ENCODE measurements around the gene DEFB113.
"Not testable (repeated sequence)": the region's sequence is repeated elsewhere in the genome, so short reads cannot be mapped to it uniquely, and the experiment has no call there.

Gene DEFB113, protein sequence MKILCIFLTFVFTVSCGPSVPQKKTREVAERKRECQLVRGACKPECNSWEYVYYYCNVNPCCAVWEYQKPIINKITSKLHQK

GRCh38 chr6:49969605-49970004 is at the start of gene DEFB113:
TSS of gene DEFB113 (minus strand) at chr6:49969625. CDS start at chr6:49969625, 0 bp downstream.
- no peak for DNase-seq (ENCODE audit: low read depth in 3 of 3)

DNA sequence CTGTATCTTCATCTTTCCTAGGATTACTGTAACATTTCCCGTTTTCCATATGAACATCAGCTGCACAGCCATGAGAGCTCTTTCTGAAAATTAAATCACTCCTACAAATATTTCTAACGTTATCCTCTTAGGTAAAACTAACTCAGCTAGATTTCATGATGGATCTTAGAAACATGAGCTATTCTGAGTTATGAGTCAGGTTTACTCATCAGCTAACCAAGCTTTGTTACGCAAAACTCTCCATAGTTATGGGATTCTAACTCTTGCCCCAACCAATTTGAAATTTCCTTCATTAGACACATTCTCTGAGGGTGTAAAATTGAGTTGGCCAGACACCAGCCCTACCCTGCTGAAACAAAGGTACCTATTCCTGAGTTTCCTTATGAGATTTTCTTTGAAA is 38.4 kb upstream of the DEFB113 start:
- no peak for DNase-seq (ENCODE audit: low read depth in 3 of 3)

DNA sequence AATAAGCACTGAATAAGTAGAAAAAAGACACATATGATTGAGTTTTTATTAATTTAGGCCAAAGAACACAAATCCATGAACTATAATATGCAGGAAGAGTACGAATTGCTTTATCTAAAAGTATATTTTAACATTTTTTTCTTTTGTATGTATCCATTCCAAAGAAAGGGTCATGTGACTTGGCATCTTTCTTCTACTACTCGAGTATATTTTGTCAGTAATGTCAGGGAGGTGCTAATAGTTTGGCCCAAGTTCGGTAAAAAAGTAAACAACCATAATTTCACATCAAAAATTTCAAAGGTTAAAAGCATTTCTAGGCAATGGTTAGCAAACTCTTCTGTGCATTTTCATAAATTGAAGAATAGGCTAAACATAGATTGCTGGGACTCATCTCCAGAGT is 33.7 kb upstream of the DEFB113 start:
- no peak for DNase-seq (ENCODE audit: low read depth in 3 of 3)

- DNase-seq (ENCODE audit: low read depth in 3 of 3) = no peak
Observed at GRCh38 chr6:49995278-49995677, 25.9 kb upstream of the DEFB113 start.

DNA sequence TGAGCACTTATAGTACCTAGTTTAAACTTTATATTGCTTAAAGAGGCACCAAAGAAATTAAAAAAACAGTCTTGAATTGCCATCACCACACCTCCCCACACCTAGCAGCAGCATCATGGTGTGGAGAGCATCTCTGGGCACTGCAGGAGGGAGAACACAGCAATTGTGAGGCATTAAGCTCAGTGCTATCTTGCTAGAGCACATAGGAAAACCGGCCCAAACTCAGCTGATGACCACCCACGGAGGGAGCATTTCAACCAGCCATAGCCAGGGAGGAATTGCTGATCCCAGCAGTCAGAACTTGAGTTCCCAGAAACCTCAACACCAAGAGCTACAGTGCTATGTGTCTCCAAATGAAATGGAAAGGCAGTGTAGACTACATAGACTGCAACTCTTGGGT is 19.5 kb upstream of the DEFB113 start:
- DNase-seq (ENCODE audit: low read depth in 3 of 3) = no peak

GRCh38 chr6:49987749-49988148 is 18.3 kb upstream of the DEFB113 start:
- DNase-seq (ENCODE audit: low read depth in 3 of 3) = no peak

DNA sequence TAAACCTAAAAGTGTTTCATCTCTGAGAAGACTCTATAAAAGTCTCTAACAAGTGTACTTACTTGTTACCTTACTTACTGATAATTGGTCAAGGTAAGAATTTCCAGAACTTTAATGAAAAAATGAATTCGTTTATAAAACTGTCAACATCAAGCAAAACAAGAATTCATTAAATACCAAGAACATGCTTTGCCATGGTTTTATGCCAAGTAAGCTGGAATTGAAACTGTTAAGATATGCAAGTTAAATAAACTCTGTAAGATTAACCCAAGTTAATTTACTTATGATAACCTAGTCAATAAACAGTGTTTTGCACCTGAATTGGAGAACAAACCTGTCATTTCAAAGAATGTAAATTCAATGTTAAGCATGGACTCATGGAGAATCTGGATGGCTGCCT is 17.1 kb upstream of the DEFB113 start:
- DNase-seq (ENCODE audit: low read depth in 3 of 3) = no peak

DNA sequence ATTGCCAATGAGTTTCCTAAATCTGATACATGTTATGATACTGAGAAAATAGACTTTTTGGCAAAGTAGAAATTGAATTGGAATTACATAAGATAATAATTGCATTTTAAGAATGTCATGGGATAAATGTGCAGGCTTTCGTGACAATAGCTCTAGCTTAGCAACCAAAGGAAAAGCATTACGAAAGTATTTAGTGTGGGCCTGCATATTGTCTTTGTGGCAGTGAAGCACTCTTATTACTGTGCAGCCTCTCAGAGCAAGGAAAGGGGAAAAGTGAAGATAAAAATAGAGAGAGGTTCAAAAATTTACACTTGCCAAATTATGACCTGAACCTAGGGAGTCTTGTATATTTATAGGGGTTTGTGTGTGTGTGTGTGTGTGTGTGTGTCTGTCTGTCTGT is 12.6 kb upstream of the DEFB113 start:
- DNase-seq (ENCODE audit: low read depth in 3 of 3) = no peak

- no peak for DNase-seq (ENCODE audit: low read depth in 3 of 3)
Observed at GRCh38 chr6:49980898-49981297, 11.5 kb upstream of the DEFB113 start.

DNA sequence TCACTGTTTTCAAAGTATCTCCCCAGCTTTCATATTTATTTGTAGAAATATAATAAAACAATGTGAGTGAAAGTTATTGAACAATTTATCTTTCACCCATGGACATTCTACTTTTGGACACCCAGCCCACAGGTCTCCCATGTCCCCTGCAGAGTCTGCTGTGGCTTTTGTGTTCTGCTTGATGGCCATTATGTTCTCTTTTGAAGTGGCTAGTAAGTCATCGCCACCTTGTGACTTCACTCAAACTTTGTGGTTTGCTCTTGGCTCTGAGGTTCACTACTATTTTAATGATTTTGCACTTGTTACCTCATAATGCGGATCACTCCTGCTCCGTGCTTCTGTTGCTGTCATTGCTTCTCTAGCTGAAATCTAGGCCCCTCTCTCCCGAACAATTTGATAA is 10.2 kb upstream of the DEFB113 start:
- no peak for DNase-seq (ENCODE audit: low read depth in 3 of 3)

DNA sequence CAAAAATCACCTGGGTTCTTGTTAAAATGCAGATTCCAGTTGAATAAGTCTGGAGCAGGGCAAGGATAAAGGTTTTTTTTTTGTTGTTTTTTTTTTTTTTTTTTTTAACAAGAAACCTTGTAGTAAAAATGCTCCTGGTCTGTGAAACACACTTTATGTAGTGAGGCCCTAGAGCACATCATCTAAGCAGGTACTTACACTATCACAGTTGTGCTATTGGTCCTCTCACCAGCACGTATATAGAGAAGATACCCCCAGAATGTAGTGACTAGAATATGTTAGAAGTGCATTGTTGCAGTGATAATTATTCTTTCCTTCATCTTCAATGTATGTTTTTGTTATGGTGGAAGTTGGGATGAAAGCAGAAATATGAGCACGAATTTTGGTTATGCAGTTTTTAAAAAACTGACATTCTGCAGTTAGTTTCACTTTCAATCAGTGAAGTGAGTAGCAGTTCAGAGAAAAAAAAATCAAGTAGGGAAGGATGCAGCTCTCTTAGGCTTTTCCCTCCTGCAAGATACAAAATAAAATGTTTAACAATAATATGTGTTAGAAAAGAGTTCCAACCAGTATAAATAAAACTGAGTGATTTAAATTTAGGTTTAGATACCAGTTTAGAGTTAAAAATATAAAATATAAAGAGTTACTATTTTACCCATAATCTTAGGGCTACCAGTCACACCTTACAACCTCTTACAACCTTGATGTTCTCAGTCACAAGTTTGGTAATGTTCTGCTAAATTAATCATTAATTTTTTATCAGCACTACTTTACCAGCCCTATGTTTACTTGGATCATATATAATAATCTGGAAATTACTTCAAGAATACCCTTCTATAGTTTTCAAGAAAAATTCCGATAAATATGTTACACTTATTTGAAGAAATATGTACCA is 9.2 kb upstream of the DEFB113 start:
- no peak for DNase-seq (ENCODE audit: low read depth in 3 of 3)

GRCh38 chr6:49966823-49967222 is 2.6 kb downstream of the DEFB113 start:
- no peak for DNase-seq (ENCODE audit: low read depth in 3 of 3)

GRCh38 chr6:49966334-49966733 is 3.1 kb downstream of the DEFB113 start:
- no peak for DNase-seq (ENCODE audit: low read depth in 3 of 3)

DNA sequence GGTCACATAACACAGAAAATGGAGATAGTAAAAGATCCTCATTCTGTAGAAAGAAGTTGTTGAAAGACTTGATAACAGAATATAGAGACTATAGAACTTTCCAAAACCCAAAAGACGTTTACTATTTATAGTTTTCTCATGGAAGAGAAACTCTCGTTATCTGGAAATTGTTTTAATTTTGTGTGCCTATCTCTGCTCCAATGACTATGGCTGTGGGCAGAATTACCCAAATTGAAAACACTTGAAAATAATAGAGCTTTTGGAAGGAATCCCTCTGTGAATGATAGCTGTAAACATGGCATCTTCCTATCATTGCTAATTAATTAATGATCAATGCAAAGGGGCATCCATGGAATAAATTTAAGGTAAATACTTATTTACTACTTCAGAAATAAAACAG is 5.4 kb downstream of the DEFB113 start, which contains the start of gene DEFB114:
DEFB114 (minus strand) TSS at position 101 of the 400 bp plus-strand sequence; CDS start at position 42, 59 bp downstream.
- DNase-seq (ENCODE audit: low read depth in 3 of 3) = no peak

DNA sequence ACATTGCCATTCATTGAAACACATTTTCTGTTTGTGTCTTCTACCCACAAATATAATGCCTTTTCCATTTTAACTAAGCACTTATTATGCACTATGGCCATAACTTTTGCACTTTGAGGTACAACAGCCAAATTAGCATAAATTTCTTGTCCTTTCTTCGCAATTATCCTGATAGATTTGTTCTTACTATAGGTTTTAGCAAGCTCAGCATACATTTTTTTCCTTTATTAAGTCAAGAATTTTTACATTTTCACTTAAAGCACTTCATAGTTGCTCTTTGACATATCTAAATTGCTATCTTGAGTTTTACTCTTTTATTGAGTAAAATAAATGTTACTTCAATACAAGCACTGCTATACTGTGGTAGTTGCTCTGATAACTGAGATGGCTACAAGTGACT is 11.2 kb downstream of the DEFB113 start:
- DNase-seq (ENCODE audit: low read depth in 3 of 3) = no peak

- DNase-seq (ENCODE audit: low read depth in 3 of 3) = no peak
Observed at GRCh38 chr6:49955847-49956246, 13.6 kb downstream of the DEFB113 start.

- no peak for DNase-seq (ENCODE audit: low read depth in 3 of 3)
Observed at GRCh38 chr6:49951926-49952325, 17.5 kb downstream of the DEFB113 start.

DNA sequence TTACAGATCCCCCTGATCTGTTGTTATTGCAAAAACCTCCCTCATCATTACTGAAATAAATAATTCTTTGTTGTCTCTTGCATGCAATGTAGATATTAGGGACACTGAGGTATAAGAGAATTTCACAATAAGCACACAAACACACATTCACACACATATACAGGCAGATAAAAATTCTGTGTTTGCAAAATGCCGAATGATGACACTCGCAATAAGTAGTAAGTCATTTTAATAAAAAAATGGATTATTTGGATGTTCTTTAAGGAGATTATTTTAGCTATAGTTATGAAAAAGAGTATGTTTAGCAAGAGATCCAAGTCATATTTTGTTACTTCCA is 19.0 kb downstream of the DEFB113 start:
- no peak for DNase-seq (ENCODE audit: low read depth in 3 of 3)

DNA sequence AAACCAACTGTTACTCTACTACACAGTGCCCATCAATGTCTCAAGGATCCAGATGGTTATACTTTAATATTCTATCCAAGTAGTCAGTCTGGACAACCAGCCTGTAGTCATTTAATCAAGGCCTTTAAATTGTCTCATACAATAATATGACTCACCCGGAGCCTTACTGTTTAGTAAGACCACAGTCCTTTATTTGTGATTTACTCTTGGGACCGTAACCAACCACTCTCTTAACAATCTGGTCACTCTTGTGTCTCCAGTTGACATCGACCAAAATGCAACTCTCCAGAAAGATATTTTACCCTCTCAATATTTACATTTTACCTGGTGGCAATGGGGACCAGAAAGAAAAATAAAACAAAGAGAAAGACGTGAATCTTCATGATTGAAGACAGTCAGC is 20.4 kb downstream of the DEFB113 start:
- DNase-seq (ENCODE audit: low read depth in 3 of 3) = no peak

GRCh38 chr6:49946835-49947234 is 22.6 kb downstream of the DEFB113 start:
- DNase-seq (ENCODE audit: low read depth in 3 of 3) = no peak

GRCh38 chr6:49944068-49944467 is 25.4 kb downstream of the DEFB113 start:
- DNase-seq (ENCODE audit: low read depth in 3 of 3) = not testable (repeated sequence)

DNA sequence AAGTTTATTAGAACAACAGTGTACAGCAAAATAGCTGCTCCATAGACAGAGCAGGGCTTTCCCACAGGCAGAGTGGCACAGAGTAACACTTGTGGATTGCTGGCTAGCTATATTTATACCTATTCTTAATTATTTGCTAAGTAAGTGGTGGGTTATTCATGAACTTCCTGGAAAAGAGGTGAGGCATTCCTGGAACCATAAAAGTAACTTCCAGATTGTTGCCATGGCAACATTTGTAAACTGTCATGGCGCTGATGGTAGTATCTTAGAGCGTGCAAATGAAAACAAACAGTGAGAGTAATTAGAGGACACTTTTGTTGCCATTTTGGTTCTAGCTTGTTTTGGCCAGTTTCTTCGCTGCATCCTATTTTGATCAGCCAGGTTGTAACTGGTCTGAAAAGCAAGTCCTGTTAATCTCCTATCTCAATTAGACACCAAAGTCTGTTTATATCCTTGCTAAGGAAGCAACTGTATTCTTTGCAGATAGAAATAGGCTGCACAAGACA is 29.4 kb downstream of the DEFB113 start:
- DNase-seq (ENCODE audit: low read depth in 3 of 3) = no peak

DNA sequence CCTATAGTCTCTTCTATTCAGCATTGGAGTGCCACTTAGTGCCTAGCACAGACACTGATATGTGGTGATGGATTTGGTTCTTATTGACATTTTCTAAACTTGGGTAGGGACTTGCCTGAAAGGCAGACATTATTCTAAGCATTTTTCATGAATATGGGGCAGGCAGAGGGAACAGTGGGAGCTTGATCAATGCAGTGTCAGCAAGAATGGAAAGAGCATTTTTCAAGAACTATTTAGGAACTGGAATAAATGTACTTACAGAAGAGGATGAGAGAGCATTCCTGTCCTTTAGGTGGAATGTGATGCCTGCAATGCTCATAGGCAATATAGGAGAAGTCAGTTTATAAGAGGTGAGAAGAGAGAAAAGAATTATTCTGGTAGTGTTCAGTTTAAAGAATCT is 31.6 kb downstream of the DEFB113 start:
- no peak for DNase-seq (ENCODE audit: low read depth in 3 of 3)

Measured in stimulated activated CD4-positive, alpha-beta T cell treated with anti-CD3 and anti-CD28 coated beads, TNF-alpha, amount 100 ng/mL, for 4 hours (primary cell).